ENCODE data around the gene TATDN3. TPM values are rescaled to one million over a fixed set of nuclear protein-coding genes. Genes with fewer than 3 reads are reported as not detected.
A peak's percentile ranks its signal among the peaks of the same experiment; 100 is the strongest.

TATDN3 gene
- total and polyA plus RNA-seq, 2 of the 4 experiments (the other 2 are of a cell fraction) = 4.9 to 12.0 TPM

DNA sequence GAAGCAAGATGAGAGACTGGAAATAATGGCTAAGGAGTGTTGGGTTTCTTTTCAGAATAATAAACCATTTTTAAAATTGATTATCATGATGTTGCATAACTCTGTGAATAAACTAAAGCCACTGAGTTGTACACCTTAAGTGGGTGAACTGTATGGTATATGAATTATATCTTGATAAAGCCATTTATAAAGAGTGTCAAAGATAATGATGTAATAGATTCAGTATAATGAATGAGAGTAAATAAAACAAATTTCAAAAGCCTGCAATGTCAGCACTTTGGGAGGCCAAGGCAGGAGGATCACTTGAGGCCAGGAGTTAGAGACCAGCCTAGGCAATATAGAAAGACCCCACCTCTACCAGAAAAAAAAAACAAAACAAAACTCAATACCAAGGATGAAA is 16.5 kb upstream of the TATDN3 start:
- Histone ChIP-seq H3K79me1 (ENCODE audit: low read depth in 1 of 2, low read length in 2 of 2) (peaks cover 2 to 10% of the 10 kb centered on the region in 2 experiments; a peak in 2 of 4 replicates), H2AK9ac (replicated peaks; ENCODE audit: low read depth, low read length, poor library complexity) (no peak overlapping the region), H4K20me1 (ENCODE audit: insufficient read depth, low read length) (no peaks in the 10 kb centered on the region), H3K9ac (ENCODE audit: low read depth, low read length) (no peak overlapping the region), H3K4ac (ENCODE audit: low read depth, low read length) (no peak overlapping the region), H2BK120ac (ENCODE audit: low read depth, low read length) (no peak overlapping the region), H3K18ac (ENCODE audit: low read depth, low read length) (no peak overlapping the region), H3K36me3 (ENCODE audit: control insufficient read depth, insufficient read depth, low read length) (peaks cover 2% of the 10 kb centered on the region; the same call in 1 of the 2 replicates), H2AK5ac (ENCODE audit: low read depth, low read length) (no peak overlapping the region), H4K5ac (ENCODE audit: low read depth, low read length) (no peak overlapping the region), H4K91ac (ENCODE audit: insufficient read depth, low read depth, low read length) (no peak overlapping the region), H3K14ac (replicated peaks; ENCODE audit: low read depth, low read length) (no peak overlapping the region), H3K9me3 (ENCODE audit: control insufficient read depth, insufficient read depth, low read length) (peaks cover 2% of the 10 kb centered on the region; the same call in 1 of the 2 replicates), H4K8ac (ENCODE audit: low read depth in 2 of 2, low read length in 2 of 2) (no peak overlapping the region), H2BK20ac (ENCODE audit: low read depth, low read length) (no peak overlapping the region), H3K4me3 (ENCODE audit: insufficient read depth, low read depth, low read length) (no peak overlapping the region), H3K23ac (ENCODE audit: low read depth, low read length) (no peak overlapping the region), H2BK5ac (ENCODE audit: low read depth, low read length, poor library complexity, severe bottlenecking) (no peak overlapping the region), H2AFZ (replicated peaks; ENCODE audit: low read length, poor library complexity) (no peak overlapping the region), H3K4me2 (ENCODE audit: low read depth, low read length) (no peak overlapping the region), H3K27me3 (ENCODE audit: control insufficient read depth, insufficient read depth, low read length) (no peaks in the 10 kb centered on the region), H2BK15ac (ENCODE audit: low read depth, low read length) (no peak overlapping the region), H3K9me1 (ENCODE audit: insufficient read depth, low read length) (no peaks in the 10 kb centered on the region), H3K4me1 (ENCODE audit: control insufficient read depth, insufficient read depth, low read length) (peaks cover 3% of the 10 kb centered on the region; the same call in 1 of the 2 replicates), H3K56ac (ENCODE audit: extremely low read depth, insufficient read depth, low read length) (no peak overlapping the region), H3K27ac (ENCODE audit: insufficient read depth, low read length) (no peak overlapping the region)
- in situ Hi-C loops (cut with MboI; ENCODE audit: low sequenced_read_pairs) (loop anchor here (5.0 kb wide), 1 partner anchor 298 kb away; no protein-coding TSS in a partner anchor), intact Hi-C loops (cut with micrococcal nuclease) (no loop called here), dilution Hi-C loops (cut with HindIII; ENCODE audit: low sequenced_read_pairs, unreplicated experiment) (no loop called here)
- POLR2A ChIA-PET (ENCODE audit: unreplicated experiment) = no interaction called here
- DNase-seq (no peak), ATAC-seq (ENCODE audit: low read depth) (no peak)
- peak; percentile 57 for TF ChIP-seq MAFK (IDR thresholded peaks at IDR 0.05; ENCODE audit: low read depth, low read length)
- TF ChIP-seq FOS (IDR thresholded peaks at IDR 0.05; ENCODE audit: low read depth, low read length) = no peak
- TF ChIP-seq MXI1 (IDR thresholded peaks at IDR 0.05; ENCODE audit: borderline replicate concordance, low read depth, low read length) = no peak
- CTCF ChIA-PET = no interaction called here
- no TSS peak for BruUV-seq (replicated peaks)

All from IMR-90 (cell line).